Smooth muscle cell (in vitro differentiated cells): ENCODE measurements around the gene ARMC7. TPM values are rescaled to one million over a fixed set of nuclear protein-coding genes. Genes with fewer than 3 reads are reported as not detected.
A peak's percentile ranks its signal among the peaks of the same experiment; 100 is the strongest.

ENCODE experiments used
- DNase-seq: peaks from one replicate; lab custom pipeline; 2025; ENCODE audit not compliant: unreplicated experiment; lab: John Stamatoyannopoulos, UW
- H2AFZ ChIP-seq: fragments of 200-600 bp; sonication (generic); 2 replicates; pipeline ENCODE4 v1.6.0; 2016; ENCODE audit warnings: antibody characterized with exemption, low read depth, mild to moderate bottlenecking
- H3F3A ChIP-seq: fragments of 200-600 bp; sonication (generic); 2 replicates; pipeline ENCODE4 v1.6.0; 2017; ENCODE audit warnings: antibody characterized with exemption, low read depth
- H3K27ac ChIP-seq: fragments of 200-600 bp; sonication (generic); 2 replicates; pipeline ENCODE4 v1.5.1; 2016; ENCODE audit warnings: low read depth, mild to moderate bottlenecking
- H3K27me3 ChIP-seq: fragments of 200-600 bp; sonication (generic); 2 replicates; pipeline ENCODE4 v1.6.1; 2016; ENCODE audit warnings: low read depth, mild to moderate bottlenecking
- H3K36me3 ChIP-seq: fragments of 200-600 bp; sonication (generic); 2 replicates; pipeline ENCODE4 v1.5.1; 2016; ENCODE audit warnings: low read depth
- H3K4me1 ChIP-seq: fragments of 200-600 bp; sonication (generic); 2 replicates; pipeline ENCODE4 v1.5.1; 2016; ENCODE audit warnings: low read depth
- H3K4me2 ChIP-seq: fragments of 200-600 bp; sonication (generic); 2 replicates; pipeline ENCODE4 v1.6.0; 2016; ENCODE audit warnings: mild to moderate bottlenecking
- H3K4me3 ChIP-seq: fragments of 200-600 bp; sonication (generic); 2 replicates; pipeline ENCODE4 v1.5.1; 2016; ENCODE audit warnings: mild to moderate bottlenecking
- H3K79me2 ChIP-seq: fragments of 200-600 bp; sonication (generic); 2 replicates; pipeline ENCODE4 v1.6.0; 2016; ENCODE audit warnings: low read depth, mild to moderate bottlenecking
- H3K9ac ChIP-seq: fragments of 200-600 bp; sonication (generic); 2 replicates; pipeline ENCODE4 v1.6.0; 2016; ENCODE audit warnings: low read depth
- H3K9me3 ChIP-seq: fragments of 200-600 bp; sonication (generic); replicated peaks from 2 replicates; pipeline ENCODE4 v1.5.1; 2016; ENCODE audit warnings: low read depth
- H4K20me1 ChIP-seq: fragments of 200-600 bp; sonication (generic); 2 replicates; pipeline ENCODE4 v1.6.0; 2016; ENCODE audit warnings: low read depth
- WGBS: methylation state at CpG from one replicate; pipeline ENCODE4 v1.1.7; 2016; ENCODE audit warnings: low lambda C conversion rate; 5-methylcytosine and 5-hydroxymethylcytosine counted together
- polyA plus RNA-seq: library from polyadenylated mRNA; unstranded; fragments of >200 nt; fragmentation: Nextera tagmentation; extraction: Ambion mirVana; gene quantifications from 2 replicates; pipeline ENCODE4 v1.2.1, GENCODE V29; 2016
- total RNA-seq: library from RNA; depleted of rRNA; stranded (reverse); fragments of >200 nt; gene quantifications from 2 replicates; pipeline ENCODE4 v1.2.3, GENCODE V29; 2014
- TF ChIP-seq, protein P1 (sequence below): fragments of 200-600 bp; sonication (generic); IDR thresholded peaks from 2 replicates; pipeline ENCODE4 v1.5.1; 2017; ENCODE audit warnings: borderline replicate concordance, mild to moderate bottlenecking, antibody characterized with exemption; ENCODE audit not compliant: insufficient read depth, poor library complexity, severe bottlenecking

Gene ARMC7
- 3.0 and 6.8 TPM in 2 replicates for total RNA-seq
- 1.8 and 3.5 TPM in 2 replicates for polyA plus RNA-seq

DNA sequence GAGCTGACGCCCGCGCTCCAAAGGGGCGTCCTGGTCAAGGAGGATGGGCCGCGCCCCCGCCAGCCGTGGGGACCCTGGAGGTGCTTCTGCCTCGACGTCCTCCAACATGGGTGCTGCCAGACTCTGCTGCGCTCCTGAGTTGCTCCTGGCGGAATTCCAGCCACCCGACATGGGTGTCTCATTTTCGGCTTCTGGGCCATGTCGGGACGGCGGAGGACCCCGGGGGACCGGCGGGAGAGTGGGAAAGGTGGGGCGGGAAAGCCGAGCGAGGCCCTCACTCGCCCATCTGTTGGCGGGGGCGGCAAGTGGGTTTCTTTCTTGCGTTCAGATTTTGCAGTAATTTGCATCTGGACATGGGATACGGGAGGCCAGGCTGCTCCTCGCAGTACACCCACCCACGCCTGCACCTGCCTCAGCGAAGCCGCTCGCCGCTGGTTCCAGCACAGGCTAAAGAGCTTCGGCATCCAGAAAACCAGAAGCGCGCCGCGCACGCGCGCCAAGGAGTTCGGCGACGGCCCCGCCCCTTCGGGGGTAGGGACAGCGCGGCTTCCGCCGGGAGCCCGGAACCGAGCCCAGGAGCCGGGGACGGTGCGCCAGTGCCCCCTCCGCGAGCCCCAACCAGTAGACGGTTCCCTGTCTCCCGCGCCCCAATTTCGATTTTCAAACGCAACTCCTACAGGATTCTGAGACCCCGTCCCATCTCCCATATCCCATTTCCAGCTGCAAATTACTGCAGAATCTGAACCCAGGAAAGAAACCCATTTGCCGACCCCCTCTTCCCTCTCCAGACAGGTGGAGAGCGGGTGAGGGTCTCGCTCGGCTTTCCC is at the start of gene ARMC7:
Gene ARMC7 (plus strand): TSS at position 563 of the 827 bp plus-strand sequence. CDS start 320 bp downstream, outside the sequence.
- TF ChIP-seq, protein P1, sequence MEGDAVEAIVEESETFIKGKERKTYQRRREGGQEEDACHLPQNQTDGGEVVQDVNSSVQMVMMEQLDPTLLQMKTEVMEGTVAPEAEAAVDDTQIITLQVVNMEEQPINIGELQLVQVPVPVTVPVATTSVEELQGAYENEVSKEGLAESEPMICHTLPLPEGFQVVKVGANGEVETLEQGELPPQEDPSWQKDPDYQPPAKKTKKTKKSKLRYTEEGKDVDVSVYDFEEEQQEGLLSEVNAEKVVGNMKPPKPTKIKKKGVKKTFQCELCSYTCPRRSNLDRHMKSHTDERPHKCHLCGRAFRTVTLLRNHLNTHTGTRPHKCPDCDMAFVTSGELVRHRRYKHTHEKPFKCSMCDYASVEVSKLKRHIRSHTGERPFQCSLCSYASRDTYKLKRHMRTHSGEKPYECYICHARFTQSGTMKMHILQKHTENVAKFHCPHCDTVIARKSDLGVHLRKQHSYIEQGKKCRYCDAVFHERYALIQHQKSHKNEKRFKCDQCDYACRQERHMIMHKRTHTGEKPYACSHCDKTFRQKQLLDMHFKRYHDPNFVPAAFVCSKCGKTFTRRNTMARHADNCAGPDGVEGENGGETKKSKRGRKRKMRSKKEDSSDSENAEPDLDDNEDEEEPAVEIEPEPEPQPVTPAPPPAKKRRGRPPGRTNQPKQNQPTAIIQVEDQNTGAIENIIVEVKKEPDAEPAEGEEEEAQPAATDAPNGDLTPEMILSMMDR = no peak
- Histone ChIP-seq H4K20me1 (no peaks in the 10 kb centered on the region), H2AFZ (peak within 1 kb of the TSS; percentile 42), H3K4me3 (peak within 1 kb of the TSS; percentile 68), H3F3A (no peaks in the 10 kb centered on the region), H3K4me2 (peak within 1 kb of the TSS; percentile 89), H3K36me3 (no peaks in the 10 kb centered on the region), H3K27me3 (no peaks in the 10 kb centered on the region), H3K4me1 (peaks cover 3% of the 10 kb centered on the region), H3K79me2 (peaks cover 3% of the 10 kb centered on the region), H3K27ac (no peak within 1 kb of the TSS), H3K9ac (peak within 1 kb of the TSS; percentile 14), H3K9me3 (no peaks in the 10 kb centered on the region)
- peak; percentile 66 for DNase-seq
- 2% methylated on average over 65 of the region's 68 CpGs for WGBS

DNA sequence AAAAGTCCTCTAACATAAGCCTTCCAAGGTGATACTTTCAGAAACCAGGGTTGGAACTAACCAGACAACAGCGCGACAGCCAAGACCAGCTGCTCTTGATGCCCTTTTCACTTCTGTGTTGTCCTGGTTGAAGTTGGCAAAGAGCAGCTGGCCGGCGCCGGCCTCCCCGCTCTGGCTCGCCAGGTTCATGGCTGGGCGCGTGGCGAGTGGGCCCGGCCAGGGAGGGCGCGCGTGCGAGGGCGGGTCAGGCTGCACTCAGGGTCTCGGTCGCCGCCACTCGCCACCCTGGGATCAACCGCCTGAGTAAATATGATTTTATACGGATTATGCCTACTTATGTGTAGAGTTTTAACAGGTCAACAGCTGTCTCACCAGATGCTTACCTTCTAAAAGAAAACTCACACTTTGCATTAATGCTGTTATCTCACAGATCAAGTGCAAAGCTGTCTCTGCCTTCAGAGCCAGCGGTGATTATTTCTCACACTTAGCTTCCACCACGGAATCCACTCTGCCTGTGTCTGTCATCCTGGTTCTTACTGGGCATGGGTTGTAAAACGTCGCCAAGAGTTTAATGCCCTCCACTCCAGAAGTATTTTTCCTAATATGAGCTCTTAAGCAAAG is 49.2 kb upstream of the ARMC7 start:
- Histone ChIP-seq H3K27ac (peak overlapping the region; percentile 62), H3K9ac (no peak overlapping the region), H3K4me3 (no peak overlapping the region), H3K79me2 (peaks cover 6% of the 10 kb centered on the region), H3K36me3 (no peaks in the 10 kb centered on the region), H3F3A (peaks cover 9% of the 10 kb centered on the region), H3K4me1 (no peaks in the 10 kb centered on the region), H3K4me2 (no peak overlapping the region), H3K27me3 (no peaks in the 10 kb centered on the region), H3K9me3 (no peaks in the 10 kb centered on the region), H4K20me1 (peaks cover 12% of the 10 kb centered on the region), H2AFZ (no peak overlapping the region)
- TF ChIP-seq, protein P1 = no peak
- DNase-seq = no peak
- WGBS = 97% methylated on average over 26 of the region's 26 CpGs

DNA sequence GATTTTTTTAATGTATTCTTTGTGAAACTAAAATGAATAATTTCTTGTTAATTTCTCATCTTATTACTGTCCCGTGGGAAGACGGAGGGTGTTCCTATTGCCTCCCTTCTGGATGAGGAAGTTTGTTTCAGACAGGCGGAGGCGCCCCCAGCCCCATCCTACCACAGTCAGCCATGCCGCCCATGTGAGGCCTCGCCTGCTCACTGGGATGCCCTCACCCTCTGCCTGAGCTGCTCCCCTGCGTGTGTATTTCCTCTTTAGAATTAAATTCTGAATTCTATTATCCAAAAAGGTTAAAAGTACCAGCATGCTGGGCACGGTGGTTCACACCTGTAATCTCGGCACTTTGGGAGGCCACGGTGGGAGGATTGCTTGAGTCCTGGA is 48.7 kb upstream of the ARMC7 start:
- no peak overlapping the region for H3K9ac ChIP-seq
- H3K4me2 ChIP-seq = no peak overlapping the region
- TF ChIP-seq, protein P1 = no peak
- H3K4me1 ChIP-seq = no peaks in the 10 kb centered on the region
- peaks cover 6% of the 10 kb centered on the region for H3K79me2 ChIP-seq
- no peak overlapping the region for H3K4me3 ChIP-seq
- H3K36me3 ChIP-seq = no peaks in the 10 kb centered on the region
- peaks cover 9% of the 10 kb centered on the region for H3F3A ChIP-seq
- no peak overlapping the region for H2AFZ ChIP-seq
- 98% methylated on average over 10 of the region's 10 CpGs for WGBS
- H4K20me1 ChIP-seq = peaks cover 12% of the 10 kb centered on the region
- H3K9me3 ChIP-seq = no peaks in the 10 kb centered on the region
- H3K27ac ChIP-seq = no peak overlapping the region
- no peak for DNase-seq
- no peaks in the 10 kb centered on the region for H3K27me3 ChIP-seq
